ENCODE results near the gene SLC35F1.

DNA sequence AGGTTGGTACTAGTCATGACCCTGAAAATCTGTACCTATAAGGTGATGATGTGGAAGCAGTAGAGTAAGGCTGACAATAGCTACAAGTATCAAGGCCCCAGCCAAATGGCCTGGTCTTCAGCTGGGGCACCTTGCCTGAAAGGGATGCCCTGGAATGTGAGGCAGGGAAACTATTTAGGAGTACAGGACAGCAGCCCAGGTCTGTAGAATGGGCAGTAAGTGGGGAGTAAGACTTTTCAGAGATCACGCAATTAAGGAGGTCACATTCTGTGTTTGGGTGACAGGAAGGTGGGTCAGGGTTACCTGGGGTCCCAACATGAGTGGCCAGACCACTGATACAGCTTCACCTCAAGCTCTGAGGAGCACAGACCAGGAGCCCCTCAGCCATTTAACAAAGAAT, 9.4 kb downstream of the SLC35F1 start:
- TF ChIP-seq CTCF (IDR thresholded peaks at IDR 0.05) = no peak
- no peak for TF ChIP-seq POLR2AphosphoS5 (IDR thresholded peaks at IDR 0.05)
